Measurements from ENCODE around the gene SP4.

SP4 gene

DNA sequence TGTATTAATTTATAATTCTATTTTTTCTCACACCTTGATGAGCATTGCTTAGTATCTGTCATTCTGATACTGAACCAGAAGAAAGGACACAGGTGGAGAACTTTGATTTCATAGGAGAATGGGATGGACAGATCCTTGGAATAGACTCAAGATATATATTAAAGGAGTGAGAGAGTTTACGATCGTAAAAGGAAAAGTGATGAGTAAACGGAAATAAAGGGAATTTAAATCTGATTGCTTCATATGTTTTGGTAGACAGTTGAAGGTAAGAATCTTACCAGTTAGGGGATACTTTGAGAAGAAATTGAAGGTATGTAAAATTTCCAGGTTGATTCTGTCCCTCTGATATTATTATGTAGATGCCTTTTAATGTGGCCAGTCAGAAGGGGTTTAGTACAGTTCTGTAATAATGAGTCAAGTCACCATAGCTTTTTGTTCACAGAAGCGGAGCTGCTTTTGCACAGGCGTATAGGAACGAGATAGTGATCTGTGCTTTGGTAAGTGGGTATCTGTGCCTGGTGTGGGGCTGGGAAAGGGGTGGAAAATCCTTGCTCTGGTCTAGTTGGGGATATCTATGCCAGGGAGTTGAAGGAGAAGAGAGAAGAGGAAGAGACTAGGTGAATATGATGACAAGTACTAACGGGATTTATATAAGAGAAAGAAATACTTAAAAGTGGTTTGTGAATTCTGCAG lies 15.4 kb downstream of the SP4 start:
- no peak for DNase-seq (ENCODE audit: low read depth in 3 of 3)

DNA sequence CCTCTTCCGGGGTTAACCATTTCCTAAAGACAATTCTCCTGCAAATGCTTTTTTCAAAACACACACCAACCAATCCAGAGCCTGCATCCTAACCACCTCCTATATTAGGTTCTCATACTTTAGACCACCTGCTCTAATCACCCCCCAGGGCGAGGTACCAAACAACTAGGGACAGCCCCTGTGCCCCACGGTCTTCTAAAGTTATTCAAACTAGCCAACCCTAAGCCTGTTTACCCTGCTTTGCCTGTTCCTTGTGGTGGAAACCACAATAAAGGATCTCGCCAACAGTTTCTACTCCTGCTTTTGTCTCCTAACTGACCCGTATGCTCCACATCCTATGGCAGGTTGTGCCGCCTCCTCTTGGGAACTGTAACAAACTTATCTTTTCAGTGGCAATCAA lies 21.1 kb downstream of the SP4 start:
- no peak for DNase-seq (ENCODE audit: low read depth in 3 of 3)

DNA sequence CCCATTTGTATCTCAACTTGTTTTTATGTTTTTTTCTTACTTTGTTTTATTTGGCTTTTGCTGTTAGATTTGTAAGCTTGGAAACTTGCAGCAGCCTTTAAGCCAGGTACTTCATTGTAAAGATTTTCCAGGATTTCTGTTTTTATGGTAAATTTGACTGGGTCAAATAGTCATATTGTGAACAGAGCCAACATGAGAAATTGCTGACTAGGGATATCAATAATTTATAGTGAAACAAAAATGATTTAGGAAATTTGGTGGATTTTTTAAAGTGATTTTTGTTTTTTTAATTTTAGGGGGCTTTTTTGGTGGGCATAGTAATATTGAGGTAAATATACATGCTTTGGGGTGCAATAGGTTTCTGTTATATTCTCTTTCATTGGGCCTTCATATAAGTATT lies 22.2 kb downstream of the SP4 start:
- DNase-seq (ENCODE audit: low read depth in 3 of 3), result no peak

DNA sequence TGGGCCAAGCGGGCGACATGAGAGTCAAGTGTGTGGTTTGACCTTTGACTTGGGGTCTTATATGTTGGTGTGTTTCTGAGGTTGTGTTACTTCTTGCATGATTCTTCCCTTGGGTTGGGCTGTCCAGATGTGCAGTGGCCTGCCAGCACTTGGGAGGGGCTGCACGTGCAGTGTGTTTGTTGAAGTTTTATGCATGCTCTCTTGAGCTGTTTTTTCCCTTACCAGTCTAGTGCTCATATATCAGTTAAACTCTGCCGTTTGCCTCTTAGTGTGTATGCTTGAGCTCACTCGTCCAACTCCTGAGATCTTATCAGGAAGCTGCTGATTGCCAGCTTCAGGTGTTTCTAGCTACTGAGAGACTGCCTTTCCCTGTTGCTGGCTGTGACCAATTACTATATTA lies 23.1 kb downstream of the SP4 start:
- DNase-seq (ENCODE audit: low read depth in 3 of 3), result no peak

DNA sequence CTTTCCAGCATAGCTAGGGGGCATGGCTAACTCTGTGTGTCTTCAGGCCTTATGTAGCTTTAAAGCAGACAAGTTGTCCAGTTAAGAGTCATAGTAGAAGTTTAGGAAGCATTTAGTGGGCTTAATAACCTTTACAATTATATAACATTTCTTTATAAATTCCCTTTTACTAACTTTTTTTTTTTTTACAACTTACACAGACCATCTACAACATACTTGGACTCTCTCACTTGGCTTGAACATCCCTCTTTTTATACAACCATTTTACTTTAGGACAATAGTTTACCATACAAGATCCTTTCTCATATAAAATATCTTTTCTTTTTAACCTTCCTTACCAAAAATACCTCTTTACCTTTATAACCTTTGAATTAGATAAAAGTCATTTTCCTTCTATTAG lies 26.3 kb downstream of the SP4 start:
- no peak for DNase-seq (ENCODE audit: low read depth in 3 of 3)

DNA sequence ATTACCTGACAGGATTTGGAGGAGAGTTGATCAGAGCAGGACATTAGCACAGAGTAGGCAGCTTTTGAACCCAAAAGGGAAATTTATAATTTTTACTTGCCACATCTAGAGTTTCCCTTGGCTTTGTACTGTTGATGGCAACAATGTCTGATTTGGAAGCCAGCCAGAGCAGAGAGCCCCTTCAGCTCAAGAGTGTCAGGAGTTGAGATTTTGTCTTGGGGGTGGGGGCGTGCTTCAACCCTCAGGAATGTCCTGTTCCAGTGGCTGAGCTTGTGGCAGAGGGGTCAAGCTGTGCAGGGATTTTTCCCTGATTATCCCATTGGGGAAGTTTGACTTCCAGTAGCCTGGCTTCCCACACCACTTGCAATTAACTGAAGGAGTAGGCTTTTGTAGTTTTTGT lies 27.0 kb downstream of the SP4 start:
- no peak for DNase-seq (ENCODE audit: low read depth in 3 of 3)

DNA sequence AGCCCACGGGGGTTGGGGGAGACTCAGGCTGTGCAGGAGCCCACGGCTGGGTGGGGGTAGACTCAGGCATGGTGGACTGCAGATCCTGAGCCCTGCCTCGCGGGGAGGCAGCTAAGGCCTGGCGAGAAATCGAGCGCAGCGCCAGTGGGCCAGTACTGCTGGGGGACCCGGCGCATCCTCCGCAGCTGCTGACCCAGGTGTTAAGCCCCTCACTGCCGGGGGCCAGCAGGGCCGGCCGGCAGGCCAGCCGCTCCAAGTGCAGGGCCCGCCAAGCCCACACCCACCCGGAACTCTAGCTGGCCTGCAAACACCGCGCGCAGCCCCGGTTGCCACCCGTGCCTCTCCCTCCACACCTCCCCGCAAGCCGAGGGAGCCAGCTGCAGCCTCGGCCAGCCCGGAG lies 33.4 kb downstream of the SP4 start:
- DNase-seq (ENCODE audit: low read depth in 3 of 3), result no peak

DNA sequence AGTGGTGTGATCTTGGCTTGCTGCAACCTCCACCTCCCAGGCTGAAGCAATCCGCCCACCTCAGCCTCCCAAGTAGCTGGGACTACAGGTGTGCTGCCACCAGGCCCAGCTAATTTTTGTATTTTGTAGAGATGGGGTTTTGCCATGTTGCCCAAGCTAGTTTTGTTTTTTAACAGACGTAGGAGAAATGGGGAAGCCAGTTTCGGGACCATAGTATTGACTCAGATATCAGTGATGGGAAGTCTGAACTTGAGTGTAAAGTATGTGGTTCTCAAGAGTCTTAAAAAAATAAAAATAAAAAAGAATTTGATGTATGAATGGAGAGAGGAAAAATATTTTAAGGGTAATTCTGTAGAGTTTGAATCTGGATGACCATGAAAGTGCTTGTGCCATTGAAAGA lies 34.2 kb downstream of the SP4 start:
- no peak for DNase-seq (ENCODE audit: low read depth in 3 of 3)

DNA sequence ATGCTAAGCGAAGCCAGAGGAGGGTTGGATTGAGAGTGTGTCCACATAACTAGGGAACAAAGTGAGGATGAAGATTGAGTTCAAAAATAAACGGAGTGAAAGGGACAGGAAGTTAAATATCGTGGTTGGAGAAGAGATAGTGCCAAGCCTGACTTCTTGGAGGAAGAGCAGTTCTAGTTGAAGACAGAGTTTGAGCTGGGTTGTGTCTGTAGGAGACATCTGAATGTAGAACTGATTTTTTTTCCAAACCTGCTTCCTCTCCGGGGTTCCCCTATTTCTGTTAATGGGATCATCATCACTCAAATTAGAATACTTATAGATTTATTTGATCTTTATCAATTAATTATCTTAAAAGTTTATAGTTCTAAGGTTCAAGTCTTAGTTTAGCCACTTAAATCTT lies 35.6 kb downstream of the SP4 start:
- DNase-seq (ENCODE audit: low read depth in 3 of 3), result no peak

DNA sequence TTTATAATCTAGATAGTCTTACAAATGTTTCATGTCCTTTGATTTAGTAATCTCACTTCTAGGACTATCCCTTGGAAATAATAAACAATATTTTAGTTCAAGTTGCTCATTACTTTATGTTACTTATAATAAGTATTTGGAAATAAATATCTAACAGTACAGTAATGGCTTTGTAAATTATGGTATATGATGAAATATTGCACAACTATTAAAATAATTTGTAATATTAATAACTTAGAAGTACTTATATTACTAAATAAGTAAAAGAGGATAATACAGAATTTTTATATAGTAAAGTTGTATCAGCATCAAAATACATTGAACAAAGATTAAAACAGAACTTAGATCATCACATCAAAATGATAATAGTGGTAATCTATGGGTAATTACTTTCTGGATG lies 41.1 kb downstream of the SP4 start:
- DNase-seq (ENCODE audit: low read depth in 3 of 3), result no peak

DNA sequence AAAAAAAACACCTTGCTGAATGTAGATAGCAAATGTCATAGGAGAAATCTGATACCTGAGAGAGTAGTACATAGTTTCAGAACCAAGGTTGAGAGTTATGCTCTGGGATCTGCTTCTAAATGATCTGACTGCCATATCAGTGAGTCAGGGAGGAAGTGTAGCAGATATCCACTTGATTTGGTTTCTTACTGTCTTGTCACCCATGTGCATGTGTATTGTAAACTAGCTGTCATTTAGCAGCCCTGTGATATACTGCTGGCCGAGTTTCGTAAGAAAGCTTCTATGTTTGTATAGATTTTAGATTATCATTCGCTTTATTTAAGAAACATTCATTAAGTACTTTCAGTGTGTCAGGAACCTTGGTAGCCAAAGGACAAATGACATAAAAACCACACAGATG lies 42.0 kb downstream of the SP4 start:
- DNase-seq (ENCODE audit: low read depth in 3 of 3), result no peak

DNA sequence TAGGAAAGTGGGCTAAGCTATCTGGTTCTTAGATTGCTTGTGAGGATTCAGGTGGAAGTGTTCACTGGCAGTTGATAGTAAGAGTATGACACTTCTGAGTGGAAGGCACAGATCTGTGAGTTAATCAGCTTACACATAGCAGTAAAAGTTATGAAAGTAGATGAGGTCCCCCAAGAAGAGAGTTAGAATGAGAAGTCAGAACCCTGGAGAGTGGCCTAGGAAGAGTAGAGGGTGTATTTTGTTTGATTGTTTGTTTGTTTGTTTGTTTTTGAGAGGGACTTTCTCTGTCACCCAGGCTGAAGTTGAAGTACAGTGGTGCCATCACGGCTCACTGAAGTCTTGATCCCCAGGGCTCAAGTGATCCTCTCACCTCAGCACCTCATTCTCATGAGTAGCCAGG lies 44.1 kb downstream of the SP4 start:
- no peak for DNase-seq (ENCODE audit: low read depth in 3 of 3)

DNA sequence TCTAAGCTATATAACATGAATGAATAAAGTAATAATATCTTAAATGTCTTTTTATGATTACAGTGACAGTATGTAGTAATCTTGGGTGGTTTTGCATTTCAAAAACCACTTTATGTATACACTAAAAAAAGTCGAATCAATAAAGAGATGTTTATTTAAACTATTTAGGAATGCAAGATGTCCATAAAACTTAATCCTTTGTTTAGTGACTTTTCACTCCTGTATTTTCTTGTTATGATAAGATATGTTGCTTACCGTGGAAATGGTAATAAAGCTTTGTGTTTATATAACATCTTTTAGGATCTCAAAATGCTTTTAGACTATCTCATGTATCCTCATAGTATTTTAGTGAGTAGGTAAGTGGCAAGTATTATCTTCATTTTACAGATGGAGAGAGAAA lies 48.5 kb downstream of the SP4 start:
- DNase-seq (ENCODE audit: low read depth in 3 of 3), result no peak

DNA sequence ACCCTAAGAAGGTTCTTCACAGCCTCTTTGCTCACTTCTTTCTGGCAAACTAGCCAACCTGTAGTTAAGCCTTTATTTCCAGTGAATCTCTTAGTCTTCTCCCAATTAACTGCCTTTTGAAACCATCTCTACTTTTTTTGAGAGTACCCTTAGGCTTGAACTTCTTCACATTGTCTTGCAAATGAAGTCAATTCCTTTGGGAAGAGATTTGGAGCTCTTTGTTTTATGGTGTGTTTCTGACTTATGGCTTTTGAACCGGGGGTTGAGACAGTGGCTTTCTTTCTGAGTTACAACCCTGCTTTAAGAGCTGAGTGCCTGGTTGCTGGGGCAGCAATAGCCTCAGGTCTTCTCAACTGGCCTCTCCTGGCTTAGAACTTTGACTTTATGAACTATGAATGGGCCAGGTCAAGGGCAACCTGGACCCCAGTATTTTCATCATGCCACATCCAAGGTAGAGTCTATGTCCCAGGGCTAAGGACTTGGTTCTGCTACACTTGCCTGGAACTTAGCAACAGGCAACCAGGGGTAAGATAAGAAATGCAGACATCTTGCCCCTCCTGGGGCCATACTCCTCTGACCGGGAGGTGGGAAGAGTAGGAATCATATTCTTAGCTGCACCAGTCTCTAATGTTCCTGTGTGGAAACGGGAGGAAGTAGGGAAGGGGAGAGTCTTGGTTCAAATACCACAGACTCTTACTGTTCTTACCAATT lies 53.0 kb downstream of the SP4 start:
- no peak for DNase-seq (ENCODE audit: low read depth in 3 of 3)

DNA sequence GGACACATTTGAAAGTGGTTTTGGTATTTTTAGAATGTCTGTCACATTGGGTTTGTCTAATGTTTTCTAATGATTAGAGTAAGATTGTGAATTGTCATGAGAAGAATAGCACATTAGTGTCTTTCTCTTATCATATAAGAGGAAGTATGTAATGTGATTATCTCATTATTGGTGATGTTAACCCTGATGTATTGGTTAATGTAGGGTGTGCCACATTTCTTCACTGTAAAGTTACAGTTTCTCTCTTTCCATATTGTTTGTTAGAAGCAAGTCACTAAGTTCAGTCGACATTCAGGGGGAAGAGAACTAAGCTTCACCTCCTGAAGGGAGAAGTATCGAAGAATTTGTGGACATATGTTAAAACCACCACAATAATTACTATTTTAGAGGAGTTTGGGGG lies 58.6 kb downstream of the SP4 start:
- DNase-seq (ENCODE audit: low read depth in 3 of 3), result no peak

DNA sequence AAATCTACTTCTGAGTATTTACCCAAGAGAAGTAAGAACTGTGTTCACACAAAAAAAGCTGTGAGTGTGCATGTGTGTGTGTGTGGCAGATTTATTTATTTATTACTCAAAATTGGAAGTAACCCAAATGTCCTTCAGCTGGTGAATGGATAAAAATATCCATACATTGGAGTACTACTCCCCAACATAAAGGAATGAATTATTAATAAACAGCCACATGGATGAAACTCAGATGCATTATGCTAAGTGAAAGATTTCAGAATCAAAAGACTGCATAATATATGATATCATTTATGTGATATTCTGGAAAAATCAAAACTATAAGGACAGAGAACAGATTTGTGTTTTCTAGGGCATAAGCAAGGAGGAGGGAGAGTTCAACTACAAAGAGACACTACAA lies 67.8 kb downstream of the SP4 start:
- DNase-seq (ENCODE audit: low read depth in 3 of 3), result no peak

DNA sequence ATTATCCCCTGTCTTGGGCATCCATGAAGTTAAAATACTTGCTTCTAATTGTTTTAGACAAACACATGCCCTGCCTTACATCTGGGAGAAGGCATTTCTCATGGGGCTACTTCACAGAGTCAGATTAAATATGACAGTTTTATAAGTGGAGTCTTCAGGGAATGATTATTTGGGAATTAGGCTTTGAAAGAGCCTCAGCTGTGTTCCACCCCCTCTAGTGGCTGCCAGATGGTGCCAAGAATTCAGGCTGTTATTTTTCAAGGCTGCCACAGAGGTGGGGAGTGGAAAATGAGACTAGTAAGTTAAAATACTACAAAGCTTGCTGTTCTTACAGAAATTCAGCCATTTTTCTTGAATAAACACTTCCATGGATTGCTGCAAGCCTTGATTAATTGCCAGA lies 69.2 kb downstream of the SP4 start:
- DNase-seq (ENCODE audit: low read depth in 3 of 3), result no peak

DNA sequence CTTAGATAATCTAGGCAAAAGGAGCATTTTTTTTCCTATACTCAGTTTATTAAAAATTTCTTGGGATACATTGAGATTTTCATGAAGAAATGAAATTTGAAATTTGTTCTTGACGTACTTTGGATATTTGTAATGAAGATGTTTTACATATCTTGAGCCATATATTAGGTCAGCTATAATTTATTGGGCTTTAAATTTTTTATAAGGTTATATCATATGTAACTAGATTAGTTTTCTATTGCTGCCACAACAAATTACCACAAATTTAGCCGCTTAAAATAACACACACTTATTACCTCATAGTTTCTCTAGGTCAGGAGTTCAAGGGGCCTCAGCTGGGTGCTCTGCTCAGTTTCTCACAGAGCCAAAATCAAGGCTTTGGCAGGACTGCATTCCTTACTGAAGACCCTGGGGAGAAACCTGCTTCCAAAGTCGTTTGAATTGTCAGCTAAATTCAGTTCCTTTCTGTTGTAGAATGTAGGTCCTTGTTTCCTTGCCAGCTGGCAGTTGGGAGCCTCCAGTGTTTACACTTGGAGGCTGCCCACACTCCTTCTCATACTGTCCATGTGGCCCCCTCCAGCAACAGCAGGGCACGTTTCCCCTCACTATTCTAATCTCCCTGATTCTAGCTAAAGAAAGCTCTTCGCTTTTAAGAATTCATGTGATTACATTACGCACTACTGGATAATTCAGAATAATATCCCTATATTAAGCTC lies 72.4 kb downstream of the SP4 start:
- DNase-seq (ENCODE audit: low read depth in 3 of 3), result no peak

DNA sequence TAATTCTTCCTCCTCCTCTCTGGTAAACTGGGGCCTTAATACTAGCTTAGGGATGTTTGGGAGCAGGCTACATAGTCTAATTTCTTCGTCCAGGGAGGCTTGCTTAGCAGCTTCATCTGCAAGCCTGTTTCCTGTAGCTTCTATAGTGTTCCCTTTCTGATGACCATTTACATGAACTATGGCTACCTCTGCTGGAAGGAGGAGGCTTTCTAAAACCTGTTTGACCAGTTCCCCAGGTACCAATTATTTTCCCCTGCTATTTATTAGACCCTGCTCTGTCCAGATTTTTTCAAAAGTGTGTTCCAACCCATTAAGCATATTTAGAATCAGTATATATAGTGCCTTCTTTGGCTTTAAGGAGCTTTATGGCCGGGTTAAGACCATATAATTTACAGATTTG lies 76.1 kb downstream of the SP4 start:
- DNase-seq (ENCODE audit: low read depth in 3 of 3), result no peak

DNA sequence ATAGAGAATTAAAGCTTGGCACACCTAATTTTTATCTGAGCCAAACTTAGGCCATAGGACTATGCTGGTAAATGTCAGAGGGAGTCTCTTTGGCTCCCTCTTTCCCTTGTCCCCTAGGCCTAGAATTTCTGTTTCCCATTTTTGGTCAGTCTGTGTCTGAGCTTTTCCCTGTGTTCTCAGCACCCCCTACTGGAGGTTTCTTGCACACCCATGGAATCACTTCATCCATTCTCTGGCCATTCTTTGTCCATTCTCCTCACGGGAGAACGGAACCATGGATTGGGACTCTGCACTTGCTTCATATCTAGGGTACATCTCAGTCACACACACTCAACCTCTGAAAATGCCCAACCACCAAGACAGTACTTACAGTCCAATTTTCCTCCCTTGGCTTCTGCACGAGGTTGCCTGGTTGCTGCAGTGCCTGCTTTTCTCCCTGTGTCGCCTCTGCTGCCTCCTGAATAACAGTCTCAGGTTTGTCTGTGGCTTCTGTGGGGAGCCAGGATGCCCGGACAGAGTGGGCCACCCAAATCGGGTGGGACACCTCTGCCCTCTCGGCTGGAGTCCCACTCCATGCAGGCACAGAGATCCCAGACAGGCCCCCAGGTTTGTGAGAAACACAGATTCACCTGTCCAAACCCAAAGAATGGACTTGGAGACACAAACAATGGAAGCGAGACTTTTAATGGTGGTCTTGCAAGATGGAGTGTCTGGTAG lies 79.9 kb downstream of the SP4 start:
- DNase-seq (ENCODE audit: low read depth in 3 of 3), result peak in 1 of 3 experiments; percentile 8

DNA sequence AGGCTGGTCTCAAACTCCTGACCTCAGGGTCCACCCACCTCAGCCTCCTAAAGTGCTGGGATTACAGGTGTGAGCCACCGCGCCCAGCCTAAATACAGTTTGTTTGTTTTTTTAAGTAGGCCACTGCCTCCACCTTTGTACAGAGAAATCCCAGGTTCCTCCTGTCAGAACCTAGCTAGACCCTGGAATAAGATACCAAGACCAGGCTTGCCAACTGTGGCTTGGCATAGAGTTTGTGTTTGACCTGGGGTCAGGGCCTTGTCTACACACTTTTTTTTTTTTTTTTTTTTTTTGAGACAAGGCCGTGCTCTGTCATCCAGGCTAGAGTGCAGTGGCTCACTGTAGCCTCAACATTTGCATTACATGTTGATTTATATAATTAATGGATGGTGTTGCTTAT lies 80.7 kb downstream of the SP4 start:
- no peak for DNase-seq (ENCODE audit: low read depth in 3 of 3)

DNA sequence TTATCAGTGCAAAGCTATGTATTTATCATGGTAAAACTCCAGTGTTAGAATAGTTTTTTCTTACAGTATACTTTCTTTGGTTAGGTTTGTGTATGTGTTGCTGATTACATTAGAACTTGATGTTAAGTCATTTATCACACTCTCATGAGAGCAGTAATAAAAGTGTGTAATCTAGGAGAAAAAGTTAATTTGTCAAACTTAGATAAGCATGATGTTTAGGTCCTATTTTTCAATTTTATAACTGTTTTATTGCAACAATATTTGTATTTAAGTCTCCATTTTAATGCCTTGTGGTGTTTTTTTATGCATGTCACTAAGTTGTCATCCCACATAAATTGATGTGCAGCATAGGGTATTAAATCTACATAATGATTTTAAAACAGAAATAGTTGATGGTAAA lies 86.2 kb downstream of the SP4 start:
- no peak for DNase-seq (ENCODE audit: low read depth in 3 of 3)

DNA sequence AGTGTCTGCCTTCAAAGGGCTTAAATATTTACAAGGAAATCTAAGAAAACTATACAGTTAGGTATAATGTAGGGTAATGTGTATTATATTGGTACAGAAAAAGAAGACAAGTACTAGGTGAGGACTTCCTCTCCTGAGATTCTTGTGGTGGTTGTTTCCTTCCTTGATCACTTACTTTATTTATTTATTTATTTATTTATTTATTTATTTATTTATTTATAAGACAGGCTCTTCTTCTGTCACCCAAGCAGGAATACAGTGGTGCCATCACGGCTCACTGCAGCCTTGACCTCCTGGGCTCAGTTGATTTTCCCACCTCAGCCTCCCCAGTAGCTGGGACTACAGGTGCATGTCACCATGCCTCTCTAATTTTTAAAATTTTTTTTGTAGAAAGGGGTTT lies 96.8 kb downstream of the SP4 start:
- no peak for DNase-seq (ENCODE audit: low read depth in 3 of 3)
